Mammary epithelial cell (primary cell): ENCODE results near the gene AGRP.

Experiments used
- EZH2 ChIP-seq: IDR thresholded peaks from 2 replicates; pipeline ENCODE4 v1.6.1; 2012; ENCODE audit warnings: low read length, inconsistent platforms, borderline replicate concordance
- TF ChIP-seq, protein P1 (sequence below), 2 donors: IDR thresholded peaks in 1 of 2; conservative IDR thresholded peaks in 1 of 2; 2 replicates each; pipeline ENCODE4 v1.5.1; 2011 to 2012; ENCODE audit warnings: inconsistent platforms in 2 of 2, low read length in 2 of 2, mild to moderate bottlenecking in 2 of 2, control low read depth in 1 of 2, low read depth in 1 of 2; ENCODE audit not compliant: insufficient read depth in 1 of 2; ENCODE audit errors: extremely low read depth in 1 of 2

DNA sequence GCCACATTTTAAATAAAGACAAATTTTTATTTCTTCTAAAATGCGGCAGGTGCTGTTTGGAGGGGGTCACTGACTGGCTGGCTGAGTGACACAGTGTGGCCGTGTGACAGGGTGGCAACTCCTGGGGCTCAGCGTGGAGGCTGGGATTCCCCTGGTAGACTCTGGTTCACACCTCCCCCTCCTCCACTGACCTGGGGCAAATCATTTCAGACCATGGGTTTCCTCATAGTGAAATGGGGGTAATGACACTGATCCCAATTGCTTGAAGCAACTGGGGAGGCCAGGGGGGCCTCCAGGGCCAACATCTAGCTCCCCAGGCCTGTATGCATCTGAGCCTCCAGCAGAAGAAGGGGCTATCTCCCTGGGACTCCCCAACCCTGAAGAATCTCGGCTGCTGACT lies 45.8 kb downstream of the AGRP start:
- TF ChIP-seq, protein P1, sequence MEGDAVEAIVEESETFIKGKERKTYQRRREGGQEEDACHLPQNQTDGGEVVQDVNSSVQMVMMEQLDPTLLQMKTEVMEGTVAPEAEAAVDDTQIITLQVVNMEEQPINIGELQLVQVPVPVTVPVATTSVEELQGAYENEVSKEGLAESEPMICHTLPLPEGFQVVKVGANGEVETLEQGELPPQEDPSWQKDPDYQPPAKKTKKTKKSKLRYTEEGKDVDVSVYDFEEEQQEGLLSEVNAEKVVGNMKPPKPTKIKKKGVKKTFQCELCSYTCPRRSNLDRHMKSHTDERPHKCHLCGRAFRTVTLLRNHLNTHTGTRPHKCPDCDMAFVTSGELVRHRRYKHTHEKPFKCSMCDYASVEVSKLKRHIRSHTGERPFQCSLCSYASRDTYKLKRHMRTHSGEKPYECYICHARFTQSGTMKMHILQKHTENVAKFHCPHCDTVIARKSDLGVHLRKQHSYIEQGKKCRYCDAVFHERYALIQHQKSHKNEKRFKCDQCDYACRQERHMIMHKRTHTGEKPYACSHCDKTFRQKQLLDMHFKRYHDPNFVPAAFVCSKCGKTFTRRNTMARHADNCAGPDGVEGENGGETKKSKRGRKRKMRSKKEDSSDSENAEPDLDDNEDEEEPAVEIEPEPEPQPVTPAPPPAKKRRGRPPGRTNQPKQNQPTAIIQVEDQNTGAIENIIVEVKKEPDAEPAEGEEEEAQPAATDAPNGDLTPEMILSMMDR (conservative IDR thresholded peaks at IDR 0.05 in 1 of 2, IDR thresholded peaks at IDR 0.05 in 1 of 2; ENCODE audit: extremely low read depth in 1 of 2, insufficient read depth in 1 of 2, low read depth in 1 of 2, low read length in 2 of 2): no peak
- no peak for TF ChIP-seq EZH2
